Mammary epithelial cell (primary cell): ENCODE data around the gene DDX47.

Experiments
- EZH2 ChIP-seq: IDR thresholded peaks from 2 replicates; pipeline ENCODE4 v1.6.1; 2012; ENCODE audit warnings: low read length, inconsistent platforms, borderline replicate concordance
- TF ChIP-seq, protein P1 (sequence below), 2 donors: IDR thresholded peaks in 1 of 2; conservative IDR thresholded peaks in 1 of 2; 2 replicates each; pipeline ENCODE4 v1.5.1; 2011 to 2012; ENCODE audit warnings: inconsistent platforms in 2 of 2, low read length in 2 of 2, mild to moderate bottlenecking in 2 of 2, control low read depth in 1 of 2, low read depth in 1 of 2; ENCODE audit not compliant: insufficient read depth in 1 of 2; ENCODE audit errors: extremely low read depth in 1 of 2

DNA sequence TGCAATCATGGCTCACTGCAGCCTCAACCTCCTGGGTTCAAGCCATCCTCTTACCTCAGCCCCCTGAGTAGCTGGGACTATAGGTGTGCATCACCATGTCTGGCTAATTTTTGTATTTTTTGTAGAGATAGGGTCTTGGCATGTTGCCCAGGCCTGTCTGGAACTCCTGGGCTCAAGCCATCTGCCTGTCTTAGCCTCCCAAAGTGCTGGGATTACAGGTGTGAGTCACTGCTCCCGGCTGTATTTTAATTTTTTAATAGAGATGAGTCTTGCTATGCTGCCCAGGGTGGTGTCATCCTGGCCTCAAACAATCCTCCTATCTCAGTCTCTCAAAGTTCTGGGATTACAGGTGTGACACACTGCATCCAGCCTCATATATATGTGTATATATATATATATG, 46.5 kb downstream of the DDX47 start:
- TF ChIP-seq, protein P1, sequence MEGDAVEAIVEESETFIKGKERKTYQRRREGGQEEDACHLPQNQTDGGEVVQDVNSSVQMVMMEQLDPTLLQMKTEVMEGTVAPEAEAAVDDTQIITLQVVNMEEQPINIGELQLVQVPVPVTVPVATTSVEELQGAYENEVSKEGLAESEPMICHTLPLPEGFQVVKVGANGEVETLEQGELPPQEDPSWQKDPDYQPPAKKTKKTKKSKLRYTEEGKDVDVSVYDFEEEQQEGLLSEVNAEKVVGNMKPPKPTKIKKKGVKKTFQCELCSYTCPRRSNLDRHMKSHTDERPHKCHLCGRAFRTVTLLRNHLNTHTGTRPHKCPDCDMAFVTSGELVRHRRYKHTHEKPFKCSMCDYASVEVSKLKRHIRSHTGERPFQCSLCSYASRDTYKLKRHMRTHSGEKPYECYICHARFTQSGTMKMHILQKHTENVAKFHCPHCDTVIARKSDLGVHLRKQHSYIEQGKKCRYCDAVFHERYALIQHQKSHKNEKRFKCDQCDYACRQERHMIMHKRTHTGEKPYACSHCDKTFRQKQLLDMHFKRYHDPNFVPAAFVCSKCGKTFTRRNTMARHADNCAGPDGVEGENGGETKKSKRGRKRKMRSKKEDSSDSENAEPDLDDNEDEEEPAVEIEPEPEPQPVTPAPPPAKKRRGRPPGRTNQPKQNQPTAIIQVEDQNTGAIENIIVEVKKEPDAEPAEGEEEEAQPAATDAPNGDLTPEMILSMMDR (conservative IDR thresholded peaks at IDR 0.05 in 1 of 2, IDR thresholded peaks at IDR 0.05 in 1 of 2; ENCODE audit: extremely low read depth in 1 of 2, insufficient read depth in 1 of 2, low read depth in 1 of 2, low read length in 2 of 2) = no peak
- no peak for TF ChIP-seq EZH2
